CD4-positive, alpha-beta T cell (primary cell): ENCODE measurements around the gene TPH2. TPM values are rescaled to one million over a fixed set of nuclear protein-coding genes. Genes with fewer than 3 reads are reported as not detected.

Experiments
- ATAC-seq: fragments of 200-7000 bp; cut with Tn5 transposase; one replicate; pipeline ENCODE4 v1.10.0; 2022; ENCODE audit warnings: mild to moderate bottlenecking; ENCODE audit not compliant: poor library complexity
- CTCF ChIA-PET: fragments of 350-600 bp; sonication (Branson Sonifier 250); formaldehyde crosslinking; loops from one replicate; lab custom pipeline; 2021; ENCODE audit warnings: antibody characterized with exemption, inconsistent platforms; lab: Charles Lee
- POLR2A ChIA-PET: fragments of 350-600 bp; sonication (Branson Sonifier 250); formaldehyde crosslinking; loops from one replicate; lab custom pipeline; 2021; ENCODE audit warnings: antibody characterized with exemption, inconsistent platforms; lab: Charles Lee
- DNase-seq, 14 experiments: peaks; one replicate each; pipeline ENCODE4 v3.0.0-alpha.2; 2013 to 2020; ENCODE audit warnings: mixed read lengths in 2 of 14
- H3K27ac ChIP-seq, 2 donors: one replicate each; pipeline versions ENCODE4 v1.5.1 to v1.7.0; 2013; ENCODE audit warnings: low read length in 2 of 2, low read depth in 1 of 2, mild to moderate bottlenecking in 1 of 2
- H3K27me3 ChIP-seq, 2 experiments: 1 replicate in 1 of 2; 2 replicates in 1 of 2; pipeline versions ENCODE4 v1.6.1 to v1.7.0; 2013; ENCODE audit warnings: low read length in 2 of 2, control low read depth in 1 of 2, mild to moderate bottlenecking in 1 of 2, moderate library complexity in 1 of 2; ENCODE audit not compliant: insufficient read depth in 2 of 2, control insufficient read depth in 1 of 2
- H3K36me3 ChIP-seq: one replicate; pipeline ENCODE4 v1.6.1; 2013; ENCODE audit warnings: low read length, control low read depth; ENCODE audit not compliant: insufficient read depth
- H3K4me1 ChIP-seq: one replicate; pipeline ENCODE4 v1.6.1; 2013; ENCODE audit warnings: low read length, control low read depth; ENCODE audit not compliant: insufficient read depth
- H3K4me3 ChIP-seq: one replicate; pipeline ENCODE4 v1.5.1; 2013; ENCODE audit warnings: mild to moderate bottlenecking, low read length, moderate library complexity
- H3K9me3 ChIP-seq, 2 experiments: 1 replicate in 1 of 2; 2 replicates in 1 of 2; pipeline versions ENCODE4 v1.6.1 to v1.7.0; 2013; ENCODE audit warnings: low read length in 2 of 2, mild to moderate bottlenecking in 2 of 2, control low read depth in 1 of 2, moderate library complexity in 1 of 2; ENCODE audit not compliant: control insufficient read depth in 1 of 2, insufficient read depth in 1 of 2
- H3K27ac Mint-ChIP-seq: one replicate; pipeline ENCODE4 v1.8.0; 2020; ENCODE audit warnings: mixed read lengths
- H3K27me3 Mint-ChIP-seq: one replicate; pipeline ENCODE4 v1.8.0; 2021; ENCODE audit warnings: mixed read lengths
- H3K36me3 Mint-ChIP-seq: one replicate; pipeline ENCODE4 v1.8.0; 2021; ENCODE audit warnings: low read depth, mixed read lengths
- H3K4me1 Mint-ChIP-seq: one replicate; pipeline ENCODE4 v1.8.0; 2021; ENCODE audit warnings: low read depth, mixed read lengths
- H3K4me3 Mint-ChIP-seq: one replicate; pipeline ENCODE4 v1.8.0; 2020; ENCODE audit warnings: mild to moderate bottlenecking, mixed read lengths
- H3K9me3 Mint-ChIP-seq: one replicate; pipeline ENCODE4 v1.8.0; 2020; ENCODE audit warnings: mixed read lengths
- intact Hi-C, 2 experiments: fragments of 100-400 bp; cut with DNase I in 1 of 2; cut with micrococcal nuclease in 1 of 2; formaldehyde crosslinking; loops; one replicate each; pipeline versions ENCODE4 v1.15.1 to v1.9.0; 2023 to 2025; cut with DNase I, micrococcal nuclease
- total RNA-seq, 174 experiments: library from RNA in 2 of 174; stranded (reverse) in 2 of 174; gene quantifications; one replicate each; pipeline ENCODE4 v1.2.3 and lab custom pipeline; 2021 to 2026
- TF ChIP-seq, protein P1 (sequence below): fragments of 200-600 bp; IDR thresholded peaks from one replicate; pipeline ENCODE4 v1.8.0; 2022; ENCODE audit warnings: antibody characterized with exemption, mild to moderate bottlenecking

Gene TPH2
- total RNA-seq, 2 experiments from 2014 or later, result not detected

- Mint-ChIP-seq H3K27ac (no peak overlapping the region), H3K9me3 (no peaks in the 10 kb centered on the region), H3K27me3 (peaks cover 11% of the 10 kb centered on the region), H3K4me3 (no peak overlapping the region), H3K36me3 (no peaks in the 10 kb centered on the region), H3K4me1 (no peaks in the 10 kb centered on the region)
- ATAC-seq (no peak), DNase-seq (no peak)
- Histone ChIP-seq H3K4me3 (no peak overlapping the region), H3K27me3 (no peaks in the 10 kb centered on the region), H3K4me1 (no peaks in the 10 kb centered on the region), H3K36me3 (no peaks in the 10 kb centered on the region), H3K27ac (no peak overlapping the region), H3K9me3 (no peaks in the 10 kb centered on the region)
- POLR2A ChIA-PET, result no interaction called here
- TF ChIP-seq, protein P1, sequence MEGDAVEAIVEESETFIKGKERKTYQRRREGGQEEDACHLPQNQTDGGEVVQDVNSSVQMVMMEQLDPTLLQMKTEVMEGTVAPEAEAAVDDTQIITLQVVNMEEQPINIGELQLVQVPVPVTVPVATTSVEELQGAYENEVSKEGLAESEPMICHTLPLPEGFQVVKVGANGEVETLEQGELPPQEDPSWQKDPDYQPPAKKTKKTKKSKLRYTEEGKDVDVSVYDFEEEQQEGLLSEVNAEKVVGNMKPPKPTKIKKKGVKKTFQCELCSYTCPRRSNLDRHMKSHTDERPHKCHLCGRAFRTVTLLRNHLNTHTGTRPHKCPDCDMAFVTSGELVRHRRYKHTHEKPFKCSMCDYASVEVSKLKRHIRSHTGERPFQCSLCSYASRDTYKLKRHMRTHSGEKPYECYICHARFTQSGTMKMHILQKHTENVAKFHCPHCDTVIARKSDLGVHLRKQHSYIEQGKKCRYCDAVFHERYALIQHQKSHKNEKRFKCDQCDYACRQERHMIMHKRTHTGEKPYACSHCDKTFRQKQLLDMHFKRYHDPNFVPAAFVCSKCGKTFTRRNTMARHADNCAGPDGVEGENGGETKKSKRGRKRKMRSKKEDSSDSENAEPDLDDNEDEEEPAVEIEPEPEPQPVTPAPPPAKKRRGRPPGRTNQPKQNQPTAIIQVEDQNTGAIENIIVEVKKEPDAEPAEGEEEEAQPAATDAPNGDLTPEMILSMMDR, result no peak
- intact Hi-C loops, result no loop called here
- CTCF ChIA-PET, result no interaction called here
Observed at GRCh38 chr12:72036393-72036792, 97.7 kb downstream of the TPH2 start.

- POLR2A ChIA-PET, result no interaction called here
- Mint-ChIP-seq H3K4me3 (no peak overlapping the region), H3K27ac (no peak overlapping the region), H3K27me3 (peaks cover 11% of the 10 kb centered on the region), H3K4me1 (no peaks in the 10 kb centered on the region), H3K9me3 (no peaks in the 10 kb centered on the region), H3K36me3 (no peaks in the 10 kb centered on the region)
- no peaks in the 10 kb centered on the region for H3K4me1 ChIP-seq
- ATAC-seq (no peak), DNase-seq (no peak)
- H3K27me3 ChIP-seq, result no peaks in the 10 kb centered on the region
- H3K27ac ChIP-seq, result no peak overlapping the region
- CTCF ChIA-PET, result no interaction called here
- H3K36me3 ChIP-seq, result no peaks in the 10 kb centered on the region
- no peaks in the 10 kb centered on the region for H3K9me3 ChIP-seq
- intact Hi-C loops, result no loop called here
- no peak overlapping the region for H3K4me3 ChIP-seq
- TF ChIP-seq, protein P1, result no peak
Observed at GRCh38 chr12:72037006-72037795, 98.6 kb downstream of the TPH2 start.

GRCh38 chr12:72041811-72042210, 103.2 kb downstream of the TPH2 start:
- intact Hi-C loops, result no loop called here
- no peak for ATAC-seq

More at GRCh38 chr12:72041811-72042210, 103.2 kb downstream of the TPH2 start:
- Histone ChIP-seq H3K27ac (no peak overlapping the region), H3K36me3 (no peaks in the 10 kb centered on the region), H3K27me3 (no peaks in the 10 kb centered on the region), H3K4me1 (no peaks in the 10 kb centered on the region), H3K9me3 (no peaks in the 10 kb centered on the region), H3K4me3 (no peak overlapping the region)
- H3K9me3 Mint-ChIP-seq, result no peaks in the 10 kb centered on the region
- no peak overlapping the region for H3K4me3 Mint-ChIP-seq
- peaks cover 6% of the 10 kb centered on the region for H3K27me3 Mint-ChIP-seq
- CTCF ChIA-PET, result no interaction called here
- TF ChIP-seq, protein P1, result no peak
- no peaks in the 10 kb centered on the region for H3K4me1 Mint-ChIP-seq
- no peak for DNase-seq
- H3K36me3 Mint-ChIP-seq, result no peaks in the 10 kb centered on the region
- POLR2A ChIA-PET, result no interaction called here
- no peak overlapping the region for H3K27ac Mint-ChIP-seq
